ENCODE data around the gene B4GAT1. TPM values are rescaled to one million over a fixed set of nuclear protein-coding genes. Genes with fewer than 3 reads are reported as not detected.
A peak's percentile ranks its signal among the peaks of the same experiment; 100 is the strongest.
"Not testable (repeated sequence)": the region's sequence is repeated elsewhere in the genome, so short reads cannot be mapped to it uniquely, and the experiment has no call there.

The B4GAT1 gene
- total RNA-seq, 4 donors from 2014 or later = 39.7 to 62.0 (median 47.6) TPM

- peaks cover 0 to 44% (median 28%) of the 10 kb centered on the region in 3 donors for H3K4me1 ChIP-seq
- TF ChIP-seq EP300 (IDR thresholded peaks at IDR 0.05) (no peak), POLR2AphosphoS5 (IDR thresholded peaks at IDR 0.05) (no peak), POLR2A (IDR thresholded peaks at IDR 0.05) (no peak)
- TF ChIP-seq, protein P1, sequence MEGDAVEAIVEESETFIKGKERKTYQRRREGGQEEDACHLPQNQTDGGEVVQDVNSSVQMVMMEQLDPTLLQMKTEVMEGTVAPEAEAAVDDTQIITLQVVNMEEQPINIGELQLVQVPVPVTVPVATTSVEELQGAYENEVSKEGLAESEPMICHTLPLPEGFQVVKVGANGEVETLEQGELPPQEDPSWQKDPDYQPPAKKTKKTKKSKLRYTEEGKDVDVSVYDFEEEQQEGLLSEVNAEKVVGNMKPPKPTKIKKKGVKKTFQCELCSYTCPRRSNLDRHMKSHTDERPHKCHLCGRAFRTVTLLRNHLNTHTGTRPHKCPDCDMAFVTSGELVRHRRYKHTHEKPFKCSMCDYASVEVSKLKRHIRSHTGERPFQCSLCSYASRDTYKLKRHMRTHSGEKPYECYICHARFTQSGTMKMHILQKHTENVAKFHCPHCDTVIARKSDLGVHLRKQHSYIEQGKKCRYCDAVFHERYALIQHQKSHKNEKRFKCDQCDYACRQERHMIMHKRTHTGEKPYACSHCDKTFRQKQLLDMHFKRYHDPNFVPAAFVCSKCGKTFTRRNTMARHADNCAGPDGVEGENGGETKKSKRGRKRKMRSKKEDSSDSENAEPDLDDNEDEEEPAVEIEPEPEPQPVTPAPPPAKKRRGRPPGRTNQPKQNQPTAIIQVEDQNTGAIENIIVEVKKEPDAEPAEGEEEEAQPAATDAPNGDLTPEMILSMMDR (IDR thresholded peaks at IDR 0.05) = no peak
- no peaks in the 10 kb centered on the region for H3K9me3 ChIP-seq
- ATAC-seq = peak; percentile 78
- H3K27me3 ChIP-seq = no peaks in the 10 kb centered on the region
- H3K4me3 ChIP-seq = no peak overlapping the region
- H3K27ac ChIP-seq = peak overlapping the region in 2 of 4 donors; percentile 43 to 58
- WGBS, 2 donors (ENCODE audit: low coverage in 1 of 2) = 64 to 73% methylated on average over 6 of the region's 11 CpGs
- no peaks in the 10 kb centered on the region for H3K36me3 ChIP-seq
Measured at GRCh38 chr11:66322732-66323427, 24.5 kb downstream of the B4GAT1 start.

DNA sequence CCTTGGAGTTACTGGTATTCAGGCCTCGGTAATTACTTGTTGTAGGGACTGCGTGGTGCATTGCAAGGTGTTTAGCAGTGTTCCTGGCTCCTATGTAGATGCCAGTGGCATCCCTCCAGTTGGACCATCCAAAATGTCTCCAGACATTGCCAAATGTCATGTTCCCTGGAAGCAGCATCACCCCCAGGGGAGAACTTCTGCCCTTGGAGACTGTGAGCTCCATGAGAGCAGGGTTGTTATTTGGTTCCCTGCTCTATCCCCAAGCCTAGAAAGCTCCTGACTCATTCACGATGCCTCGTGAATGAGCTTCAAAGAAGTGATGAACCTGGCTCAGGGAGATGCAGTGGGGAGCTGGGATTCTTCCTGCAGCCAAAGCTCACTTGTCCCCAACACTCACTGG is 25.8 kb downstream of the B4GAT1 start:
- 80% methylated on average over 2 of the region's 4 CpGs; no CpG with 5 or more reads in 1 of the 2 donors for WGBS, 2 donors (ENCODE audit: low coverage in 1 of 2)

GRCh38 chr11:66320748-66321147 is 26.7 kb downstream of the B4GAT1 start:
- H3K4me3 ChIP-seq, H3K27me3 ChIP-seq, ATAC-seq, H3K27ac ChIP-seq, H3K36me3 ChIP-seq, H3K9me3 ChIP-seq: not testable (repeated sequence)
- WGBS, 2 donors (ENCODE audit: low coverage in 1 of 2) = 81 to 93% methylated on average over 2 to 4 of the region's 6 CpGs
- H3K4me1 ChIP-seq = peaks cover 0 to 44% (median 24%) of the 10 kb centered on the region in 3 donors

More for the DNA sequence above, 25.8 kb downstream of the B4GAT1 start:
- no peak for ATAC-seq
- Histone ChIP-seq H3K4me1 (peaks cover 0 to 44% (median 31%) of the 10 kb centered on the region in 3 donors), H3K36me3 (no peaks in the 10 kb centered on the region), H3K4me3 (no peak overlapping the region), H3K27me3 (peaks cover 5% of the 10 kb centered on the region), H3K9me3 (no peaks in the 10 kb centered on the region), H3K27ac (peak overlapping the region in 3 of 4 donors; percentile 24 to 58 (median 31))
- TF ChIP-seq EP300 (IDR thresholded peaks at IDR 0.05) = no peak
- no peak for TF ChIP-seq POLR2A (IDR thresholded peaks at IDR 0.05)
- no peak for TF ChIP-seq POLR2AphosphoS5 (IDR thresholded peaks at IDR 0.05)
- TF ChIP-seq, protein P1 (IDR thresholded peaks at IDR 0.05) = no peak

DNA sequence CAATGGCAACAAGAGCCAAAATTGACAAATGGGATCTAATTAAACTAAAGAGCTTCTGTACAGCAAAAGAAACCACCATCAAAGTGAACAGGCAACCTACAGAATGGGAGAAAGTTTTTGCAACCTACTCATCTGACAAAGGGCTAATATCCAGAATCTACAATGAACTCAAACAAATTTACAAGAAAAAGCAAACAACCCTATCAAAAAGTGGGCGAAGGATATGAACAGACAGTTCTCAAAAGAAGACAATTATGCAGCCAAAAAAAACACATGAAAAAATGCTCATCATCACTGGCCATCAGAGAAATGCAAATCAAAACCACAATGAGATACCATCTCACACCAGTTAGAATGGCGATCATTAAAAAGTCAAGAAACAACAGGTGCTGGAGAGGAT is 27.1 kb downstream of the B4GAT1 start:
- H3K36me3 ChIP-seq, H3K27me3 ChIP-seq, H3K27ac ChIP-seq, ATAC-seq, H3K4me3 ChIP-seq, H3K9me3 ChIP-seq: not testable (repeated sequence)
- H3K4me1 ChIP-seq = peaks cover 0 to 47% (median 22%) of the 10 kb centered on the region in 3 donors
- 100% methylated on average over 2 of the region's 2 CpGs; no CpG with 5 or more reads in 1 of the 2 donors for WGBS, 2 donors (ENCODE audit: low coverage in 1 of 2)

DNA sequence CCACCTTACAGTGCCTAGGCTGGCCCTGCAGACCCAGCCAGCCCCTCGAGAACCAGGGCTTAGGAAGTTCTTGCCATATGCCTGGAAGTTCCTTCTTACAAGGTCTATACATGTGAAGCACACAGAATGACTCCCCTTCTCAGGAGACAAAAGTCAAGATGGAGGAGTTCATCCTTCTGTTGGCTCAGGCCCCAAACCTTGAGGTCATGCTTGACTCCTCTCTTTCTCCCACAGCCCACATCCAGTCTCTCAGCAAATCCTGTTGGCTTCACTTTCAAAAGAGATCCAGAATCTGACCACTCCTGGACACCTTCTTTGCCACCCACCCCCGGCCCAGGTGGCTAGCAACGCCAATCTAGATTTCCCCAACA is 28.8 kb downstream of the B4GAT1 start:
- peaks cover 10% of the 10 kb centered on the region for H3K27me3 ChIP-seq
- H3K9me3 ChIP-seq = no peaks in the 10 kb centered on the region
- peaks cover 0 to 64% (median 22%) of the 10 kb centered on the region in 3 donors for H3K4me1 ChIP-seq
- no peak for TF ChIP-seq EP300 (IDR thresholded peaks at IDR 0.05)
- no peak for TF ChIP-seq POLR2AphosphoS5 (IDR thresholded peaks at IDR 0.05)
- TF ChIP-seq POLR2A (IDR thresholded peaks at IDR 0.05) = no peak
- TF ChIP-seq, protein P1 (IDR thresholded peaks at IDR 0.05) = no peak
- 59 to 79% methylated on average over 2 to 3 of the region's 3 CpGs for WGBS, 2 donors (ENCODE audit: low coverage in 1 of 2)
- peak overlapping the region in 3 of 4 donors; percentile 91 to 96 (median 92) for H3K27ac ChIP-seq
- no peak for ATAC-seq
- H3K36me3 ChIP-seq = no peaks in the 10 kb centered on the region
- no peak overlapping the region for H3K4me3 ChIP-seq

All from gastroesophageal sphincter (tissue), 4 donors.